AG04449 (cell line): Measurements from ENCODE around the gene ENTREP3.
"Not testable (repeated sequence)": the region's sequence is repeated elsewhere in the genome, so short reads cannot be mapped to it uniquely, and the experiment has no call there.

Experiments used
- CTCF ChIA-PET: fragments of 350-600 bp; formaldehyde crosslinking; extraction: SDS; loops from one replicate; lab custom pipeline; 2021; ENCODE audit warnings: antibody characterized with exemption; lab: Yijun Ruan, JAX
- POLR2A ChIA-PET: fragments of 400-600, 350-600 bp; formaldehyde crosslinking; extraction: SDS; loops from one replicate; lab custom pipeline; 2020; ENCODE audit warnings: antibody characterized with exemption, inconsistent platforms; lab: Yijun Ruan, JAX
- DNase-seq: peaks from one replicate; pipeline ENCODE4 v3.0.0-alpha.2; 2010; ENCODE audit warnings: low read depth, low spot score
- H3K4me3 ChIP-seq: 2 replicates; pipeline ENCODE4 v1.5.1; 2011; ENCODE audit warnings: low read depth, mild to moderate bottlenecking, control low read depth, low read length
- CTCF ChIP-seq: IDR thresholded peaks from one replicate; pipeline ENCODE4 v1.5.1; 2011; ENCODE audit warnings: mild to moderate bottlenecking, moderate library complexity, low read length, control low read depth, inconsistent platforms; ENCODE audit not compliant: insufficient read depth; ENCODE audit errors: missing control alignments

Gene ENTREP3

GRCh38 chr1:155244368-155245162, 10.7 kb downstream of the ENTREP3 start:
- peak overlapping the region; percentile 67 for H3K4me3 ChIP-seq
- peak; percentile 99 for DNase-seq
- TF ChIP-seq CTCF = peak; percentile 23
- POLR2A ChIA-PET = interaction anchor here (1.0 to 1.2 kb wide), 2 partner anchors 20 to 40 kb away, joined by 3 to 4 read pairs; no protein-coding TSS in a partner anchor
- CTCF ChIA-PET = interaction anchor here (0.6 to 5.7 kb wide), 17 partner anchors 8 to 404 kb away, joined by 3 to 28 read pairs (median 4); partner anchors contain the start of genes ENTREP3, MTX1 and THBS3

DNA sequence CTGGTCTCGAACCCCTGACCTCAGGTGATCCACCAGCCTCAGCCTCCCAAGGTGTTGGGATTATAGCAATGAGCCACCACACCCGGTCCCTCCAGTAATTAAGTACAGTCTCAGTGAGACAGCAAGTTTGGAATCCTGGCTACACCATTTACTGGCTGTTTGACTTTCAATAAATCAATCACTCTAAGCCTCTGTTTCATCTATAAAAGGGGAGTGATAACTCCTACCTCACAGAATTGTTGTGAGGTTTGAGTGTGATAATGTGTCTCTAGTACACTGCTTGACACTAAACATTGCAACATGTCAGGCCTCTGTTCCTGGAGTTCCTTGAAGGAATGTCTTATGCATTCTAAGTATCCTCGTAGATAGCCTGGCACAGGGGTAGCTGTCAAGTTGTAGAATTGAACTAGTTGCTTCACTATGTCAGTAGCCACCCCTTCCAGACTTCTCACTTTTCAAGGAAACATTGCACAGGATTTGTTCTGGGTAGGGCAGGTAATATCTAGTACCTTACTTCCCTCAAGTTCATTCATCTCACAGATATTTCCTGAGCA, 12.4 kb downstream of the ENTREP3 start:
- POLR2A ChIA-PET = interaction anchor here (1.1 kb wide), 1 partner anchor 36 kb away, joined by 4 read pairs; no protein-coding TSS in a partner anchor
- no peak for DNase-seq
- peak overlapping the region; percentile 67 for H3K4me3 ChIP-seq
- no peak for TF ChIP-seq CTCF
- CTCF ChIA-PET = interaction anchor here (0.9 to 5.7 kb wide), 6 partner anchors 10 to 81 kb away, joined by 3 to 28 read pairs (median 5); partner anchors contain the start of genes MTX1 and THBS3

DNA sequence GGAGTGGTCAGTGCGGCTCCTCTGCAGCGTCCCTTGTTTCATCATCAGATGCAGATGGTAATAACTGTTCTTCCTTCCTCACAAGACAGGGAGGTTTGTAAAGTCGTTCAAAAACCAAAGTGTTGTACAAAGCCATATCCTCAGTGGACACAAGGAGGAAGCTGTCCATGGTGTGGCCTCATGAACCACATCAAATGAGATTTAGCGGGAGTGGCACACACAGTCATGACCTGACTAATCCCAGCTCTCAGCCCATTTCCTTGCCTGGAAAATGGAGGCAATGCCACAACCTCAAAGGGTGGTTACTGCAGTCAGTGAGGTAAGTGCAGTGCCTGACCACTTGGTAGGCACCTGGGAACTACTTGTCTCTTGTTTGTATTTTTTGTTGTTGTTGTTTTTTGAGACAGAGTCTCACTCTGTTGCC, 13.4 kb downstream of the ENTREP3 start:
- TF ChIP-seq CTCF = no peak
- CTCF ChIA-PET = interaction anchor here (0.8 to 5.7 kb wide), 8 partner anchors 9 to 80 kb away, joined by 3 to 56 read pairs (median 5); partner anchors contain the start of genes KRTCAP2, MTX1 and THBS3
- H3K4me3 ChIP-seq = no peak overlapping the region
- no peak for DNase-seq
- POLR2A ChIA-PET = interaction anchor here (0.6 kb wide), 2 partner anchors 34 to 48 kb away, joined by 3 read pairs; partner anchors contain the start of gene THBS3

- peak overlapping the region; percentile 61 for H3K4me3 ChIP-seq
- no peak for DNase-seq
- TF ChIP-seq CTCF = no peak
- ChIA-PET CTCF (interaction anchor here (0.6 to 5.7 kb wide), 11 partner anchors 9 to 150 kb away, joined by 3 to 56 read pairs (median 4); partner anchors contain the start of genes KRTCAP2, MTX1 and THBS3), POLR2A (interaction anchor here (0.5 to 0.7 kb wide), 4 partner anchors 16 to 48 kb away, joined by 3 read pairs; partner anchors contain the start of genes CLK2 and MTX1)
Observed at GRCh38 chr1:155241069-155241679, 14.1 kb downstream of the ENTREP3 start.

DNA sequence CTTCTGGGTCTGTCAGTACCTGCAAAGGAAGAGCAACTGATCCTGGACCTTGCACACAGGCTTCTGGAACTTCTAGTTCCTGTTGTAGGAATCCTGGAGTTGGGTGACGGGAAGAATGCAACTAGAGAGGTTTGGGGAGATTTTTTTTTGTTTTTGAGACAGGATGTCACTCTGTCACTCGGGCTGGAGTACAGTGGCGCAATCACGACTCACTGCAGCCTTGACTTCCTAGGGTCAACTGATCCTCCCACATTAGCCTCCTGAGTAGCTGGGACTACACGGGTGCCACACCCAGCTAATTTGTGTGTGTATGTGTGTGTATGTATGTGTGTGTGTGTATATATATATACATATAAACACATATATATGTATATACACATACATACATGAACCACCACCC, 18.8 kb downstream of the ENTREP3 start:
- ChIA-PET CTCF (interaction anchor here (2.8 kb wide), 1 partner anchor 14 kb away, joined by 12 read pairs; no protein-coding TSS in a partner anchor), POLR2A (no interaction called here)
- no peak overlapping the region for H3K4me3 ChIP-seq
- DNase-seq = no peak
- TF ChIP-seq CTCF = no peak

DNA sequence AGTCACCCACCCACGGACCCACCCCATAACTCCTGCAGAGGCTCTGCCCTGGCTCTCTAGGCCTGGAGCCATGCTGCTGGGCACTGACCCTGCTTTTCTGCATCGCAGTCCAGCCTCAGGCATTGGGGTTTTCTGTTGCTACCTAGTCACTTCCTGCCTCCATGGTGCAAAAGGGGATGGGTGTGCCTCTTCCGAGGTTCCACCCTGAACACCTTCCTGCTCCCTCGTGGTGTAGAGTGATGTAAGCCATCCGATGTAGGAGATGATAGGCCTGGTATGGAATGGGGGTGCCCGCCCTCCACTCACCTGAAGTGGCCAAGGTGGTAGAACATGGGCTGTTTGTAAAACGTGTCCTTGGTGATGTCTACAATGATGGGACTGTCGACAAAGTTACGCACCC, 19.9 kb downstream of the ENTREP3 start:
- CTCF ChIA-PET = interaction anchor here (2.8 kb wide), 1 partner anchor 15 kb away, joined by 12 read pairs; no protein-coding TSS in a partner anchor
- DNase-seq, POLR2A ChIA-PET, H3K4me3 ChIP-seq: not testable (repeated sequence)

DNA sequence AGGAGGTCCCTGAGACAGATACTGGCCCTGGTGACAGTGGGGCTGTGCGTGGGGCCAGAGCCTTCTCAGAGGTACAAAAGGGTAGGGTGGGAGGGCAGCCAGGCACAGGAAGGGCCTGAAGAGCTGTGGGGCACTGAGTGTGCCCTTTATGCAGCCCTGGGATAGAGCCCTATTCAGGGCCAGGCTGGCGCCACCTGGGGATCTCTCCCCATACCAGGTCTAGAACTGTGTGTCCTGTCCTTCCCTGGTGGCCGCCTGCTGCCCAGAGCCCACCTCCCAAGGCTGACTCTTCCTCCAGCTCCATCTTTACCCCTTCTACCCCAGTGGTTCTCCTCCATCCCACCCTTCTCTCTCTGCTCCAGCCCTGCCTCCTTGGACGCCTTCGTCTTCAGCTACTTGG, 21.8 kb downstream of the ENTREP3 start:
- H3K4me3 ChIP-seq, DNase-seq, POLR2A ChIA-PET, CTCF ChIA-PET: not testable (repeated sequence)

DNA sequence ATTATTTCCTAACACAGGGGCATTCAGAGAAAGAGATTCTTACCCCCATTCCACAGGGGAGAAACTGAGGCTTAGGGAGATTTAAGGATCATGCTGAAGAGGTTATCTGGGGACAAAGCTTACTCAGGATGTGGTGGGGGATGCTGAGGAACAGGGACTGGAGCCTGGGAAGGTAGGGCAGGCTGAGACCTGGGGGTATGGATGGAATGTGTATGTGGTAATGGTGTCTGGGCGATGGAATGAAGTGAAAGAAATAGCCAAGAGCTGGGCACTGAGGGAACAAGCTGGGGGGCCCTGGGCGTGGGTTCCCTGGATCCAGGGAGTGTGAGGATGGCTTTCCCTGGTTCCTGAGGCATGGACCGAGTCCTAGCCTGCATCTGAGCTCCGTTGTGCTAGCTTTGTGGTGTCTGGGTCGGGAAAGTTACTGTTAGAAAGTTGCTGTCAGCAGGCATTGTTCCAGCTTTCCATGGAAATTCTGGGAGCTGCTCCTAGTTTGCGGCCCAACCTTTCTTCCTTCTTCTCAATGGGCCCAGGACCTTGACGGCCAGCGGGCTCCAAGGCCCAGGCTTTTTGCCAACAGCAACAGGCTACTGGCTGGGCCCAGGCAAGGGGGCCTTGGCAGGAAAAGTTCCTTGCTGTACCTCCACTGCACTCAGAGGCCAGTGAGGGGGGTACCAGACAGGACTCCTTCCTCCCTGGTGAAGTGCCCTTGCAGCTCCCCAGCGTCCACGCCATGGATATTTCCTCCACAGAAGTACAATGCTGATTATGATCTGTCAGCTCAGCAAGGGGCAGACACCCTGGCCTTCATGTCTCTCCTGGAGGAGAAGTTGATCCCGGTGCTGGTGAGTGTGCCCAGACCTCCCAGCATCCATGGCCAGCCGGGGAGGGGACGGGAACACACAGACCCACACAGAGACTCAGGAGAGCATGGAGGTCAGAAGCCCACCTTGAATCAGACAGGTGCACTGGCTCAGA, 23.0 kb downstream of the ENTREP3 start:
- H3K4me3 ChIP-seq, DNase-seq: not testable (repeated sequence)
- ChIA-PET POLR2A (interaction anchor here (1.0 kb wide), 1 partner anchor 38 kb away, joined by 3 read pairs; no protein-coding TSS in a partner anchor), CTCF (interaction anchor here (0.8 to 1.3 kb wide), 4 partner anchors 9 to 59 kb away, joined by 3 to 9 read pairs (median 4); partner anchors contain the start of gene KRTCAP2)
